ENCODE results near the gene EDC3.

The EDC3 gene

DNA sequence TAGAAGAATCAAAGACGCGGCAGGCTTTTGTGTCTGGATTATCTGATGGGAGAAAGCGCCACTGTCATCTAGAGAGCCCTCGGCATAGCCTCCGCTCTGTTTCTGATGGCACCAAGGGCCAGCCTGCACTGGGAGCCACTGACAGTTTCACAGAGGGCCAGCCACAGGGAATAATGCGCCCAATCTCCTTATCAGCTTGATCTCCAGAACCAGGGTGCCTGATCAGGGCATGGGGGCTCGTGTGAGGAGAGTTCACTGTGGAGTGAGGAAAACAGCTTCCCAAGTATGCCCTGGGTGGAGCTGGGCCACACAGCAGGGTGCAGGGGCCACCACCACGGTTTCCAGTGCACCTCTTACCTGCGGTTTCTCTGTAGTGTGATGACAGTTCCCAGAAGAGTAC lies 110.0 kb downstream of the EDC3 start:
- Histone ChIP-seq H3K27me3 (ENCODE audit: control insufficient read depth, insufficient read depth, low read length, poor library complexity, severe bottlenecking) (no peaks in the 10 kb centered on the region), H3K9me3 (ENCODE audit: control insufficient read depth, low read length) (no peaks in the 10 kb centered on the region), H3K36me3 (ENCODE audit: control insufficient read depth, insufficient read depth, low read length) (peaks cover 25% of the 10 kb centered on the region), H3K4me1 (ENCODE audit: control insufficient read depth, insufficient read depth, low read length) (peaks cover 51% of the 10 kb centered on the region), H3K27ac (ENCODE audit: insufficient read depth, low read depth, low read length, poor library complexity, severe bottlenecking) (no peak overlapping the region), H3K4me3 (ENCODE audit: insufficient read depth, low read depth, low read length) (no peak overlapping the region)
- 90 to 92% methylated on average over 9 of the region's 9 CpGs for WGBS, 2 experiments

- 78 to 84% methylated on average over 2 to 3 of the region's 3 CpGs for WGBS, 2 experiments
- Histone ChIP-seq H3K9me3 (ENCODE audit: control insufficient read depth, low read length) (no peaks in the 10 kb centered on the region), H3K4me1 (ENCODE audit: control insufficient read depth, insufficient read depth, low read length) (peaks cover 51% of the 10 kb centered on the region), H3K36me3 (ENCODE audit: control insufficient read depth, insufficient read depth, low read length) (peaks cover 18% of the 10 kb centered on the region), H3K27ac (ENCODE audit: insufficient read depth, low read depth, low read length, poor library complexity, severe bottlenecking) (peak overlapping the region; percentile 88), H3K27me3 (ENCODE audit: control insufficient read depth, insufficient read depth, low read length, poor library complexity, severe bottlenecking) (no peaks in the 10 kb centered on the region), H3K4me3 (ENCODE audit: insufficient read depth, low read depth, low read length) (no peak overlapping the region)
Measured at GRCh38 chr15:74585191-74585590, 110.6 kb downstream of the EDC3 start.

DNA sequence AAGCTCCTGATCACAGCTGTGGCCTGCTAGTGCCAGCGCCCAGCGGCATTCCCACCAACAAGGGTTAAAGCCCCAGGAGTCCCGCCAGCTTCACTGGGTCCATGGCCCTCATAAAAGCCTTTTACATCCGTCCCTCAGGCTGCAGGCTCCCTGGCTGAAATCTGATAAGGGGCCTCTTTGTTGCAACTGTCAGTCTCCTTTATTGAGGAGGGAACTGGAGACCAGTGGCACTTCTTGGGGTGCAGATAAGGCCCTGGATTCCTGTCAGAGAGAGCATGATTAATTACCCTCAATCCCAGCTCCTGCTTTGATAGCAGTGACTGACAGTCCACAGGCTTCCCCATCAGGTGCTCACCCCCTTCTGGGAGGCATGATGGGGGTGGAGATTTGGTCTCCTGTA lies 111.0 kb downstream of the EDC3 start:
- H3K27ac ChIP-seq (ENCODE audit: insufficient read depth, low read depth, low read length, poor library complexity, severe bottlenecking) = peak overlapping the region; percentile 88
- WGBS, 2 experiments = 19 to 33% methylated on average over 4 of the region's 4 CpGs

GRCh38 chr15:74584204-74584603 lies 111.6 kb downstream of the EDC3 start:
- Histone ChIP-seq H3K4me3 (ENCODE audit: insufficient read depth, low read depth, low read length) (no peak overlapping the region), H3K36me3 (ENCODE audit: control insufficient read depth, insufficient read depth, low read length) (peaks cover 15% of the 10 kb centered on the region), H3K27me3 (ENCODE audit: control insufficient read depth, insufficient read depth, low read length, poor library complexity, severe bottlenecking) (no peaks in the 10 kb centered on the region), H3K4me1 (ENCODE audit: control insufficient read depth, insufficient read depth, low read length) (peaks cover 48% of the 10 kb centered on the region), H3K27ac (ENCODE audit: insufficient read depth, low read depth, low read length, poor library complexity, severe bottlenecking) (peak overlapping the region; percentile 88), H3K9me3 (ENCODE audit: control insufficient read depth, low read length) (no peaks in the 10 kb centered on the region)
- 70 to 85% methylated on average over 2 of the region's 2 CpGs for whole genome bisulfite sequencing, 2 experiments

More for the DNA sequence above, 111.0 kb downstream of the EDC3 start:
- Histone ChIP-seq H3K36me3 (ENCODE audit: control insufficient read depth, insufficient read depth, low read length) (peaks cover 15% of the 10 kb centered on the region), H3K27me3 (ENCODE audit: control insufficient read depth, insufficient read depth, low read length, poor library complexity, severe bottlenecking) (no peaks in the 10 kb centered on the region), H3K4me3 (ENCODE audit: insufficient read depth, low read depth, low read length) (no peak overlapping the region), H3K9me3 (ENCODE audit: control insufficient read depth, low read length) (no peaks in the 10 kb centered on the region), H3K4me1 (ENCODE audit: control insufficient read depth, insufficient read depth, low read length) (peaks cover 51% of the 10 kb centered on the region)

Data from ectodermal cell (in vitro differentiated cells).